PFSK-1 (cell line): ENCODE results near the gene PSMD10.

ENCODE experiments used
- FOXP2 ChIP-seq: optimal IDR thresholded peaks from 2 replicates; pipeline ENCODE3; 2011; ENCODE audit warnings: borderline replicate concordance, control low read depth, inconsistent platforms; ENCODE audit not compliant: insufficient read depth; ENCODE audit errors: extremely low read length, extremely low read depth
- POLR2AphosphoS5 ChIP-seq: IDR thresholded peaks from 2 replicates; pipeline ENCODE4 v1.6.1; 2012; ENCODE audit warnings: low read depth, mild to moderate bottlenecking, control low read depth, low read length, moderate library complexity
- SIN3A ChIP-seq: IDR thresholded peaks from 2 replicates; pipeline ENCODE4 v1.6.1; 2012; ENCODE audit warnings: mild to moderate bottlenecking, low read length, moderate library complexity, borderline replicate concordance; ENCODE audit not compliant: insufficient read depth
- TAF1 ChIP-seq: IDR thresholded peaks from 2 replicates; pipeline ENCODE4 v1.6.1; 2012; ENCODE audit warnings: low read length, control low read depth, borderline replicate concordance; ENCODE audit not compliant: insufficient read depth
- TF ChIP-seq, protein P1 (sequence below), 2 experiments: IDR thresholded peaks; 2 replicates each; pipeline versions ENCODE4 v1.6.1 to v1.8.0; 2011 to 2012; ENCODE audit warnings: low read depth in 2 of 2, low read length in 2 of 2, control low read depth in 1 of 2, inconsistent platforms in 1 of 2, mild to moderate bottlenecking in 1 of 2, moderate library complexity in 1 of 2; ENCODE audit not compliant: insufficient read depth in 1 of 2

The PSMD10 gene

DNA sequence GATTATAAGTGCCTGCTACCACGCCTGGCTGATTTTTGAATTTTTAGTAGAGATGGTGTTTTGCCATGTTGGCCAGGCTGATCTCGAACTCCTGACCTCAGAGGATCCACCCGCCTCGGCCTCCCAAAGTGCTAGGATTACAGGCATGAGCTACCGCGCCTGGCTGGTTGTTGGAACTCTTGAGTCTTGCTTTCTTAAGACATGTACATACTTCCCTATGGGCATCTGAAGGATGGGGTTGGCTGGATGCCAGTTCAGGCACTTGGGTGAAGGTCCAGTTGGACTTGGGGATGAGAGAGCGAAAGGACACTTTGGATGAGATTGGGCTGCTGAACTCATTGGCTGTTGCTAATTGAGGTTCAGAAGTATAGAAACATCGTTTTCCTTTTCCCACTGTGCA lies 40.7 kb upstream of the PSMD10 start:
- no peak for TF ChIP-seq POLR2AphosphoS5
- TF ChIP-seq FOXP2, result no peak
- TF ChIP-seq TAF1, result no peak
- TF ChIP-seq SIN3A, result no peak
- TF ChIP-seq, protein P1, sequence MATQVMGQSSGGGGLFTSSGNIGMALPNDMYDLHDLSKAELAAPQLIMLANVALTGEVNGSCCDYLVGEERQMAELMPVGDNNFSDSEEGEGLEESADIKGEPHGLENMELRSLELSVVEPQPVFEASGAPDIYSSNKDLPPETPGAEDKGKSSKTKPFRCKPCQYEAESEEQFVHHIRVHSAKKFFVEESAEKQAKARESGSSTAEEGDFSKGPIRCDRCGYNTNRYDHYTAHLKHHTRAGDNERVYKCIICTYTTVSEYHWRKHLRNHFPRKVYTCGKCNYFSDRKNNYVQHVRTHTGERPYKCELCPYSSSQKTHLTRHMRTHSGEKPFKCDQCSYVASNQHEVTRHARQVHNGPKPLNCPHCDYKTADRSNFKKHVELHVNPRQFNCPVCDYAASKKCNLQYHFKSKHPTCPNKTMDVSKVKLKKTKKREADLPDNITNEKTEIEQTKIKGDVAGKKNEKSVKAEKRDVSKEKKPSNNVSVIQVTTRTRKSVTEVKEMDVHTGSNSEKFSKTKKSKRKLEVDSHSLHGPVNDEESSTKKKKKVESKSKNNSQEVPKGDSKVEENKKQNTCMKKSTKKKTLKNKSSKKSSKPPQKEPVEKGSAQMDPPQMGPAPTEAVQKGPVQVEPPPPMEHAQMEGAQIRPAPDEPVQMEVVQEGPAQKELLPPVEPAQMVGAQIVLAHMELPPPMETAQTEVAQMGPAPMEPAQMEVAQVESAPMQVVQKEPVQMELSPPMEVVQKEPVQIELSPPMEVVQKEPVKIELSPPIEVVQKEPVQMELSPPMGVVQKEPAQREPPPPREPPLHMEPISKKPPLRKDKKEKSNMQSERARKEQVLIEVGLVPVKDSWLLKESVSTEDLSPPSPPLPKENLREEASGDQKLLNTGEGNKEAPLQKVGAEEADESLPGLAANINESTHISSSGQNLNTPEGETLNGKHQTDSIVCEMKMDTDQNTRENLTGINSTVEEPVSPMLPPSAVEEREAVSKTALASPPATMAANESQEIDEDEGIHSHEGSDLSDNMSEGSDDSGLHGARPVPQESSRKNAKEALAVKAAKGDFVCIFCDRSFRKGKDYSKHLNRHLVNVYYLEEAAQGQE (IDR thresholded peaks at IDR 0.05; ENCODE audit: insufficient read depth in 1 of 2, low read depth in 2 of 2, low read length in 2 of 2), result no peak

DNA sequence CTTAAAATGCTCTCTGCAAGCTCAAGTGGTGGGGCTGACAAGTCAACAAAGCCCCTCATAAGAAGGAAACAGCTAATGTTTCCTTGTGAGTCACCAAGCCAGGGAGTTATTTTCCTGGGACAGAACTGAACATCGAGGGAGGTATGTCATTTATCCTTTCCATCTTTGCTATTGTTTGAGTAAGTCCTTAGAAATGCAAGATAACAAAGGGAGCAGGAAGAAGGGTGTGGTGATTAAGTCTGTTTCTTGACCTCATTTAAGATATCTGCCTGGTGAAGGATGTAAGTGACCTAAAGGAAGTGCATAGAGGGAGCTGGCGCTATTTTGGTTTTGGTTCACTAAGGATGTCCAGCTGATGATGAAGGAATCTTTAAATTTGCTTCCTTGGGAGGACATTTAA lies 40.1 kb upstream of the PSMD10 start:
- TF ChIP-seq TAF1, result no peak
- TF ChIP-seq, protein P1 (IDR thresholded peaks at IDR 0.05; ENCODE audit: insufficient read depth in 1 of 2, low read depth in 2 of 2, low read length in 2 of 2), result no peak
- no peak for TF ChIP-seq FOXP2
- TF ChIP-seq POLR2AphosphoS5, result no peak
- TF ChIP-seq SIN3A, result no peak

DNA sequence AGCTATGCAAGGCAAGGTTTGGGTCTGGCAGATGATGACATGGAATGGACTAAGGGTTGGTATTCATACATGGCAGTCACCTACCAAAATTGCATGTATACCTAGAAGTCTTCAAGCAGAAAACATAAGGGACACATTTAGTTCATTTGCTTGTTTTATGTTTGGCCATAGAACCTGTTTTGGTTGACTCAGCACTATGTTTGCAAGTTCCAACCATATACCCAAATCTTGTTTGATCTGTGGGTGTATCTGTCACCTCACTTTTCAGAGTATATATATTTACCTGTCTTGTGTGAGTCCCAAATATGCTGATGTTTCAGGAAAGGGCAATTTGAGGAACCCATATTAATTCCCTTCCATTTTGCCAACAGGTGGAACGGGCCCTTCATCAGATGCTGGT lies 39.5 kb upstream of the PSMD10 start:
- TF ChIP-seq, protein P1 (IDR thresholded peaks at IDR 0.05; ENCODE audit: insufficient read depth in 1 of 2, low read depth in 2 of 2, low read length in 2 of 2), result no peak
- TF ChIP-seq TAF1 (no peak), SIN3A (no peak), POLR2AphosphoS5 (no peak), FOXP2 (no peak)

DNA sequence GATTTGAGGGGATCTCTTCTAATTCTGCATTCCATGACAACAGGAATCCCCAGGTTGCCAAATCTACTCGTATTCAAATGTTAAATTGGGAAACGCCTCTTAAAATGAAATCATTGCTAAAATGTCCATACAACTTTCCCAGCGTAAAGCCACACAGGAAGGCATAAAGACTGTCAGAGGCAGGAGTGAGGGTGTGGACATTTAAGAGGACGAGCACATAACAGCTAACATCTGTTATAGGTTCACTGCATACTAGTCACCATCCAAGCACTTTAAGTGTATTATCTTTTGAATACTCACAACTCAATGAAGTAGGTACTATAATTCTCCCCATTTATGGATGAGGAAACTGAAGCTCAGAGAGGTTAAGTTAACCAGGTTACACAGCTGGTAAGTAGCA lies 35.8 kb upstream of the PSMD10 start:
- TF ChIP-seq, protein P1 (IDR thresholded peaks at IDR 0.05; ENCODE audit: insufficient read depth in 1 of 2, low read depth in 2 of 2, low read length in 2 of 2), result no peak
- no peak for TF ChIP-seq SIN3A
- no peak for TF ChIP-seq TAF1
- no peak for TF ChIP-seq POLR2AphosphoS5
- no peak for TF ChIP-seq FOXP2

- no peak for TF ChIP-seq POLR2AphosphoS5
- no peak for TF ChIP-seq TAF1
- TF ChIP-seq SIN3A, result no peak
- TF ChIP-seq, protein P1 (IDR thresholded peaks at IDR 0.05; ENCODE audit: insufficient read depth in 1 of 2, low read depth in 2 of 2, low read length in 2 of 2), result no peak
- TF ChIP-seq FOXP2, result no peak
Observed at GRCh38 chrX:108126661-108127060, 35.3 kb upstream of the PSMD10 start.
